Lower leg skin (tissue), 3 donors: ENCODE results near the gene GDPD1.
A peak's percentile ranks its signal among the peaks of the same experiment; 100 is the strongest.

Experiments
- POLR2A ChIP-seq, 2 donors: fragments of 450-650 bp; IDR thresholded peaks; one replicate each; pipeline ENCODE4 v1.6.1; 2016 to 2017; ENCODE audit warnings: antibody characterized with exemption in 2 of 2, mild to moderate bottlenecking in 1 of 2, moderate library complexity in 1 of 2
- TF ChIP-seq, protein P1 (sequence below), 3 donors: fragments of 450-650 bp; IDR thresholded peaks; one replicate each; pipeline ENCODE4 v1.5.1; 2016; ENCODE audit warnings: antibody characterized with exemption in 3 of 3, mild to moderate bottlenecking in 3 of 3, moderate library complexity in 2 of 3

DNA sequence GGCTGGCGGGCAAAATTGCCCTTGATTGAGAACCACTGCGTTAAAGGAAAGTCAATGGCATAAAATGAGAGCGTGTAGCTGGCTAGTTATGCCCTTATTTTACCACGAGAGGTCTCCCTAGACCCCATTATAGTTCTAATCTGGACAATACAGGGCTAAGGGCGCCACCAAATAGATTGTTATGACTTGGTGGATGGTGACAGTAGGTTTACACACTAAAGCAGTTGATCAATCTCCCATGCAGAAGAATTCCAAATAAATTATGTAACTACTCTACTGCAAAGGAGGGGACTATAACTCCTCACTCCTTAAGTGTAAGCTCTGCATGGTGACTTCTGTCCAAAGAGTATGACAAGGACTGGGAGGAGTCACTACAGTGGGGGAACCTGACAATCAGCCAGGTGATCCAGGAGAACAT, 90.7 kb downstream of the GDPD1 start:
- TF ChIP-seq, protein P1, sequence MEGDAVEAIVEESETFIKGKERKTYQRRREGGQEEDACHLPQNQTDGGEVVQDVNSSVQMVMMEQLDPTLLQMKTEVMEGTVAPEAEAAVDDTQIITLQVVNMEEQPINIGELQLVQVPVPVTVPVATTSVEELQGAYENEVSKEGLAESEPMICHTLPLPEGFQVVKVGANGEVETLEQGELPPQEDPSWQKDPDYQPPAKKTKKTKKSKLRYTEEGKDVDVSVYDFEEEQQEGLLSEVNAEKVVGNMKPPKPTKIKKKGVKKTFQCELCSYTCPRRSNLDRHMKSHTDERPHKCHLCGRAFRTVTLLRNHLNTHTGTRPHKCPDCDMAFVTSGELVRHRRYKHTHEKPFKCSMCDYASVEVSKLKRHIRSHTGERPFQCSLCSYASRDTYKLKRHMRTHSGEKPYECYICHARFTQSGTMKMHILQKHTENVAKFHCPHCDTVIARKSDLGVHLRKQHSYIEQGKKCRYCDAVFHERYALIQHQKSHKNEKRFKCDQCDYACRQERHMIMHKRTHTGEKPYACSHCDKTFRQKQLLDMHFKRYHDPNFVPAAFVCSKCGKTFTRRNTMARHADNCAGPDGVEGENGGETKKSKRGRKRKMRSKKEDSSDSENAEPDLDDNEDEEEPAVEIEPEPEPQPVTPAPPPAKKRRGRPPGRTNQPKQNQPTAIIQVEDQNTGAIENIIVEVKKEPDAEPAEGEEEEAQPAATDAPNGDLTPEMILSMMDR (IDR thresholded peaks at IDR 0.05): peak in 1 of 3 donors; percentile 79
- no peak for TF ChIP-seq POLR2A (IDR thresholded peaks at IDR 0.05)
